H1 (cell line): ENCODE results near the gene POLRMT. TPM values are rescaled to one million over a fixed set of nuclear protein-coding genes. Genes with fewer than 3 reads are reported as not detected.

Experiments
- CTCF ChIA-PET: fragments of 300-600 bp; sonication (Branson Sonifier 250); formaldehyde crosslinking; loops from one replicate; lab custom pipeline; 2021; ENCODE audit not compliant: partially characterized antibody; lab: Charles Lee
- POLR2A ChIA-PET: fragments of 300-600 bp; sonication (Branson Sonifier 250); formaldehyde crosslinking; loops from one replicate; lab custom pipeline; 2021; ENCODE audit warnings: inconsistent platforms; ENCODE audit not compliant: partially characterized antibody; lab: Charles Lee
- DNase-seq, 2 experiments: peaks; one replicate each; pipeline versions ENCODE4 v3.0.0 to v3.0.0-alpha.2; 2010 to 2022; ENCODE audit warnings: low spot score in 2 of 2, low read depth in 1 of 2, mixed read lengths in 1 of 2
- FAIRE-seq: peaks from 2 replicates; lab custom pipeline; 2011; peaks lifted over from hg19 to GRCh38; lab: Jason Lieb, UNC
- H2AFZ ChIP-seq: 2 replicates; pipeline ENCODE4 v1.8.1; 2012; ENCODE audit warnings: low read length, inconsistent platforms
- H2AK5ac ChIP-seq: 2 replicates; pipeline ENCODE4 v1.6.1; 2013; ENCODE audit warnings: low read depth, low read length
- H2BK120ac ChIP-seq: replicated peaks from 2 replicates; pipeline ENCODE3; 2013; ENCODE audit warnings: low read depth, low read length, inconsistent platforms
- H2BK12ac ChIP-seq: 2 replicates; pipeline ENCODE4 v1.6.1; 2013; ENCODE audit warnings: low read depth, low read length
- H2BK15ac ChIP-seq: 2 replicates; pipeline ENCODE4 v1.6.1; 2013; ENCODE audit warnings: low read length
- H2BK20ac ChIP-seq: 2 replicates; pipeline ENCODE4 v1.6.1; 2013; ENCODE audit warnings: low read length
- H2BK5ac ChIP-seq: 2 replicates; pipeline ENCODE4 v1.6.1; 2013; ENCODE audit warnings: low read depth, low read length
- H3K14ac ChIP-seq: 2 replicates; pipeline ENCODE4 v1.6.1; 2013; ENCODE audit warnings: inconsistent platforms; ENCODE audit not compliant: insufficient read length
- H3K18ac ChIP-seq: 2 replicates; pipeline ENCODE4 v1.6.1; 2013; ENCODE audit warnings: low read length; ENCODE audit errors: extremely low read depth
- H3K23ac ChIP-seq: 2 replicates; pipeline ENCODE4 v1.6.1; 2013; ENCODE audit warnings: inconsistent platforms; ENCODE audit not compliant: insufficient read length
- H3K23me2 ChIP-seq: 2 replicates; pipeline ENCODE4 v1.6.1; 2013; ENCODE audit warnings: low read depth, low read length
- H3K27ac ChIP-seq: 2 replicates; pipeline ENCODE4 v1.6.1; 2011; ENCODE audit warnings: low read depth, low read length, inconsistent platforms
- H3K27me3 ChIP-seq, 4 experiments: replicated peaks in 1 of 4; 1 replicate in 1 of 4; 2 replicates in 3 of 4; pipeline versions ENCODE4 v1.6.1 to v1.8.1; 2011 to 2013; ENCODE audit warnings: low read length in 3 of 4, mild to moderate bottlenecking in 3 of 4, inconsistent platforms in 2 of 4, mixed read lengths in 2 of 4, moderate library complexity in 1 of 4; ENCODE audit not compliant: control insufficient read depth in 3 of 4, insufficient read depth in 3 of 4; ENCODE audit errors: extremely low read depth in 1 of 4
- H3K36me3 ChIP-seq, 4 experiments: 2 replicates each; pipeline versions ENCODE4 v1.6.1 to v1.8.1; 2011 to 2013; ENCODE audit warnings: mild to moderate bottlenecking in 4 of 4, low read length in 3 of 4, moderate library complexity in 2 of 4, control low read depth in 1 of 4, inconsistent platforms in 1 of 4; ENCODE audit not compliant: insufficient read depth in 4 of 4, control insufficient read depth in 2 of 4
- H3K4ac ChIP-seq: replicated peaks from 2 replicates; pipeline ENCODE3; 2013; ENCODE audit warnings: low read length, low read depth, mixed read lengths, inconsistent platforms; ENCODE audit not compliant: insufficient read length
- H3K4me1 ChIP-seq, 4 experiments: replicated peaks in 1 of 4; 1 replicate in 1 of 4; 2 replicates in 3 of 4; pipeline versions ENCODE4 v1.6.1 to v1.8.1; 2011 to 2013; ENCODE audit warnings: low read length in 3 of 4, inconsistent platforms in 2 of 4, mixed read lengths in 1 of 4; ENCODE audit not compliant: insufficient read depth in 4 of 4, control insufficient read depth in 3 of 4
- H3K4me2 ChIP-seq, 2 experiments: 2 replicates each; pipeline versions ENCODE4 v1.6.1 to v1.8.1; 2011 to 2013; ENCODE audit warnings: low read depth in 2 of 2, low read length in 2 of 2, control low read depth in 1 of 2, inconsistent platforms in 1 of 2, mild to moderate bottlenecking in 1 of 2; ENCODE audit not compliant: insufficient read depth in 1 of 2
- H3K4me3 ChIP-seq, 4 experiments: fragments of 200-600, 300-600 bp in 1 of 4; sonication (generic), shearing (Covaris generic), sonication (Bioruptor Twin) in 1 of 4; 2 replicates each; pipeline versions ENCODE4 v1.5.1 to v1.8.1; 2011 to 2016; ENCODE audit warnings: low read length in 4 of 4, low read depth in 3 of 4, control low read depth in 2 of 4, inconsistent platforms in 2 of 4, mild to moderate bottlenecking in 2 of 4, mixed read lengths in 1 of 4, moderate library complexity in 1 of 4; ENCODE audit not compliant: insufficient read depth in 2 of 4; ENCODE audit errors: extremely low read depth in 1 of 4
- H3K56ac ChIP-seq: replicated peaks from 2 replicates; pipeline ENCODE3; 2013; ENCODE audit warnings: low read depth, mild to moderate bottlenecking, mixed read lengths, low read length, inconsistent platforms; ENCODE audit not compliant: insufficient read length
- H3K79me1 ChIP-seq: 2 replicates; pipeline ENCODE4 v1.6.1; 2013; ENCODE audit warnings: low read depth, low read length, control low read depth
- H3K79me2 ChIP-seq, 2 experiments: 2 replicates each; pipeline versions ENCODE4 v1.6.1 to v1.8.1; 2012 to 2013; ENCODE audit warnings: low read length in 2 of 2, mild to moderate bottlenecking in 2 of 2, inconsistent platforms in 1 of 2; ENCODE audit not compliant: insufficient read depth in 2 of 2, control insufficient read depth in 1 of 2
- H3K9ac ChIP-seq, 4 experiments: replicated peaks in 1 of 4; 1 replicate in 1 of 4; 2 replicates in 3 of 4; pipeline versions ENCODE4 v1.6.1 to v1.8.1; 2011 to 2013; ENCODE audit warnings: low read depth in 3 of 4, low read length in 3 of 4, control low read depth in 2 of 4, mild to moderate bottlenecking in 2 of 4, moderate library complexity in 2 of 4, inconsistent platforms in 1 of 4; ENCODE audit errors: extremely low read depth in 1 of 4
- H3K9me3 ChIP-seq, 2 experiments: 2 replicates each; pipeline versions ENCODE4 v1.6.1 to v1.8.1; 2012 to 2013; ENCODE audit warnings: mild to moderate bottlenecking in 2 of 2, moderate library complexity in 2 of 2, control low read depth in 1 of 2, inconsistent platforms in 1 of 2, low read depth in 1 of 2, low read length in 1 of 2, mixed read lengths in 1 of 2; ENCODE audit not compliant: insufficient read depth in 2 of 2
- H4K20me1 ChIP-seq, 2 experiments: replicated peaks in 1 of 2; 2 replicates each; pipeline versions ENCODE3 to v1.8.1; 2011 to 2013; ENCODE audit warnings: inconsistent platforms in 2 of 2, low read length in 2 of 2, mild to moderate bottlenecking in 1 of 2; ENCODE audit not compliant: insufficient read depth in 2 of 2, control insufficient read depth in 1 of 2
- H4K5ac ChIP-seq: 2 replicates; pipeline ENCODE4 v1.6.1; 2013; ENCODE audit warnings: low read length, low read depth, mixed read lengths, inconsistent platforms; ENCODE audit not compliant: insufficient read length
- H4K8ac ChIP-seq: 2 replicates; pipeline ENCODE4 v1.8.0; 2013; ENCODE audit warnings: mild to moderate bottlenecking, moderate library complexity, low read length, inconsistent platforms; ENCODE audit not compliant: insufficient read depth; ENCODE audit errors: extremely low read depth
- H4K91ac ChIP-seq: replicated peaks from 2 replicates; pipeline ENCODE3; 2013; ENCODE audit warnings: low read length, mixed read lengths, inconsistent platforms; ENCODE audit not compliant: insufficient read length
- ATF3 ChIP-seq: IDR thresholded peaks from 2 replicates; pipeline ENCODE4 v1.6.1; 2011; ENCODE audit warnings: low read depth, mild to moderate bottlenecking, low read length; ENCODE audit not compliant: insufficient read depth
- BACH1 ChIP-seq: IDR thresholded peaks from 2 replicates; pipeline ENCODE4 v1.6.1; 2012; ENCODE audit warnings: low read length, improper control_type of control experiment
- CBX8 ChIP-seq: fragments of 300-800, 300-1000 bp; sonication (generic); IDR thresholded peaks from 2 replicates; pipeline ENCODE4 v1.7.1; 2016; ENCODE audit warnings: low read depth, low read length, borderline replicate concordance
- HDAC6 ChIP-seq: IDR thresholded peaks from one replicate; pipeline ENCODE4 v1.7.1; 2012; ENCODE audit warnings: low read depth, mild to moderate bottlenecking, inconsistent platforms, low read length, moderate library complexity
- KDM1A ChIP-seq: fragments of 200-600, 300-600 bp; sonication (generic); IDR thresholded peaks from 2 replicates; pipeline ENCODE4 v1.7.1; 2016; ENCODE audit warnings: mild to moderate bottlenecking, low read length, borderline replicate concordance
- MAFK ChIP-seq: IDR thresholded peaks from 2 replicates; pipeline ENCODE4 v1.6.1; 2012; ENCODE audit warnings: low read depth, mild to moderate bottlenecking, improper control_type of control experiment, low read length
- NRF1 ChIP-seq: IDR thresholded peaks from 2 replicates; pipeline ENCODE4 v1.6.1; 2011; ENCODE audit warnings: mild to moderate bottlenecking, low read depth, low read length, improper control_type of control experiment
- PHF8 ChIP-seq: fragments of 200-600 bp; sonication (generic); conservative IDR thresholded peaks from 2 replicates; pipeline ENCODE4 v1.7.1; 2012; ENCODE audit warnings: low read depth, mild to moderate bottlenecking, inconsistent platforms, low read length, moderate library complexity
- POLR2A ChIP-seq, 2 experiments: IDR thresholded peaks; 1 replicate in 1 of 2; 2 replicates in 1 of 2; pipeline ENCODE4 v1.6.1; 2011; ENCODE audit warnings: low read depth in 2 of 2, low read length in 2 of 2, mild to moderate bottlenecking in 2 of 2; ENCODE audit errors: control extremely low read depth in 1 of 2
- POU5F1 ChIP-seq: IDR thresholded peaks from 2 replicates; pipeline ENCODE4 v1.6.1; 2011; ENCODE audit warnings: low read depth, mild to moderate bottlenecking, low read length, moderate library complexity
- SP1 ChIP-seq: IDR thresholded peaks from 2 replicates; pipeline ENCODE4 v1.6.1; 2011; ENCODE audit warnings: low read depth, low read length
- WGBS, 2 experiments: shearing (Covaris generic) in 1 of 2; methylation state at CpG; one replicate each; pipeline versions ENCODE4 v1.1.6 to v1.1.7; 2013 to 2015; ENCODE audit warnings: low lambda C conversion rate in 2 of 2, mixed read lengths in 2 of 2, inconsistent platforms in 1 of 2, low coverage in 1 of 2, missing lambda C conversion rate in 1 of 2; ENCODE audit not compliant: insufficient replicate concordance in 2 of 2, insufficient coverage in 1 of 2, insufficient read length in 1 of 2; ENCODE audit errors: extremely low coverage in 1 of 2, missing lambda C conversion rate in 1 of 2; 5-methylcytosine and 5-hydroxymethylcytosine counted together
- polyA plus RNA-seq, 7 experiments: library from polyadenylated mRNA; depleted of rRNA in 3 of 7; stranded (reverse) in 5 of 7; unstranded in 2 of 7; fragments of >200 nt in 5 of 7; fragments of 200-250 nt in 2 of 7; gene quantifications; 1 replicate in 5 of 7; 2 replicates in 1 of 7; 4 replicates in 1 of 7; pipeline versions ENCODE4 v1.2.1 to v1.2.3, GENCODE V29; 2011 to 2013; ENCODE audit warnings: missing spikeins in 2 of 7, mixed read lengths in 2 of 7
- total RNA-seq: library from RNA; stranded (reverse); fragmentation: NEBNext Ultra II Directional; extraction: Animal tissue kit (Norgen Biotek cat#: 25700); gene quantifications from 2 replicates; pipeline ENCODE4 v1.2.1, GENCODE V29; 2021

POLRMT gene
- total and polyA plus RNA-seq, 2 of the 8 experiments (the other 6 are each of a cell fraction or from before 2014, with no cell fraction given) = 93.0 to 111 TPM

DNA sequence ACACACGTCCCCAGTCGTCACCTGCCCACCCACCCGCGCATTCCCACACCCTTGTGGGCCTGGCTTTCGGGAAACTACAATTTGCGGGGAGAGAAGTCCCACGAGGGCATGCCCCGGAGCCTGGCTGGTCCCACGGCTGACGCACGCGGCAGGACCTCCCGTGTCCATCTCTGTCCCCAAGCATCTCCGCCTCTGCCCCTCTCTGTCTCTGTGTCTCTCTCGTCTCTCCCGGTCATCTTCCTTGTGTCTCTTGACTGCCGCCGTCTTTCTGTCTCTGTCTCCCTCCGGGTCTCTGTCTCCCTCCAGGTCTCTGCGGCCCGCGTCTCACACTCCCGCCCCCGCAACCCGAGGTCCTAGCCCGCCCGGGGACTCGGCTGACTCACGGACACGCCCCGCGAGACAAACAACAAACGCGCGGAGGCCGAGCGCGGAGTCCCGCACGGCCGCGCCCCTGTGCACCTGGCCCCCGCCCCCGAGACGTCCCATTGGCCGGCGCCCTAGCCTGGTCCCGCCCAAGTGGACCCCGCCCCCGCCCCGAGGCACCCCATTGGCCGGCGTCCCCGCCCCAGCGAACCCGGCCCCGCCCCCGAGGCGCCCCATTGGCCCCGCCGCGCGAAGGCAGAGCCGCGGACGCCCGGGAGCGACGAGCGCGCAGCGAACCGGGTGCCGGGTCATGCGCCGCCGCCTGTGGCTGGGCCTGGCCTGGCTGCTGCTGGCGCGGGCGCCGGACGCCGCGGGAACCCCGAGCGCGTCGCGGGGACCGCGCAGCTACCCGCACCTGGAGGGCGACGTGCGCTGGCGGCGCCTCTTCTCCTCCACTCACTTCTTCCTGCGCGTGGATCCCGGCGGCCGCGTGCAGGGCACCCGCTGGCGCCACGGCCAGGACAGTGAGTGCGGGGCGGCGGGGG is 6.2 kb upstream of the POLRMT start, which contains the start of gene FGF22:
Gene FGF22 (plus strand): TSS at position 627 of the 908 bp plus-strand sequence. CDS start 47 bp downstream, at position 674.
- peak in 1 of 2 experiments; percentile 95 for DNase-seq
- WGBS, 2 experiments = 28% methylated on average over 42 of the region's 109 CpGs; no CpG with 5 or more reads in 1 of the 2 experiments
- Histone ChIP-seq H3K9ac (no peak within 1 kb of the TSS), H4K91ac (no peak within 1 kb of the TSS), H3K23me2 (peaks cover 5% of the 10 kb centered on the region; the same call in 1 of the 2 replicates), H3K4me1 (peaks cover 0 to 4% (median under 1%) of the 10 kb centered on the region in 4 experiments; a peak in 2 of 7 replicates), H3K36me3 (peaks cover 0 to 2% (median 0%) of the 10 kb centered on the region in 4 experiments; a peak in 1 of 8 replicates), H3K79me2 (no peaks in the 10 kb centered on the region), H2BK120ac (no peak within 1 kb of the TSS), H3K4ac (no peak within 1 kb of the TSS), H3K23ac (no peak within 1 kb of the TSS), H4K8ac (peak within 1 kb of the TSS; percentile 39), H2BK15ac (no peak within 1 kb of the TSS), H3K14ac (no peak within 1 kb of the TSS), H4K20me1 (peaks cover 5% of the 10 kb centered on the region in 2 experiments), H3K18ac (no peak within 1 kb of the TSS; the same call in none of the 2 replicates), H3K4me3 (peak within 1 kb of the TSS; percentile 32 to 65 (median 38)), H3K27me3 (peaks cover 0 to 23% (median 11%) of the 10 kb centered on the region in 4 experiments; a peak in 5 of 7 replicates), H3K79me1 (no peaks in the 10 kb centered on the region; the same call in 1 of the 2 replicates), H3K9me3 (no peaks in the 10 kb centered on the region), H2BK12ac (0 out of 2 replicates have a peak within 1 kb of the TSS, but pooled peaks have one; percentile 27), H2BK5ac (no peak within 1 kb of the TSS), H2AFZ (0 out of 2 replicates have a peak within 1 kb of the TSS, but pooled peaks have one; percentile 28), H4K5ac (no peak within 1 kb of the TSS), H3K4me2 (peak within 1 kb of the TSS; percentile 51 to 70), H3K56ac (no peak within 1 kb of the TSS), H2AK5ac (no peak within 1 kb of the TSS), H2BK20ac (no peak within 1 kb of the TSS), H3K27ac (no peak within 1 kb of the TSS)
- FAIRE-seq = no peak
- CTCF ChIA-PET = interaction anchor here (0.6 kb wide), 1 partner anchor 11 kb away, joined by 3 read pairs; no protein-coding TSS in a partner anchor
- POLR2A ChIA-PET = no interaction called here
- TF ChIP-seq HDAC6 (no peak), SP1 (no peak), POU5F1 (no peak), MAFK (no peak), POLR2A (IDR thresholded peaks at IDR 0.05; ENCODE audit: control extremely low read depth in 1 of 2, low read depth in 2 of 2, low read length in 2 of 2) (no peak), PHF8 (0 out of 2 replicates have a peak, but pooled peaks have one; percentile 26), NRF1 (no peak), KDM1A (no peak), ATF3 (no peak), CBX8 (no peak), BACH1 (no peak)
